ENCODE data around the gene LDLR.

LDLR gene

GRCh38 chr19:11059511-11060358 is 29.5 kb upstream of the LDLR start:
- Histone ChIP-seq H3K9ac (no peak overlapping the region), H2AFZ (no peak overlapping the region), H3K4me2 (ENCODE audit: low read length) (no peak overlapping the region), H3K79me2 (no peaks in the 10 kb centered on the region), H3K9me3 (ENCODE audit: control insufficient read depth, low read length) (no peaks in the 10 kb centered on the region), H3K4me3 (ENCODE audit: low read depth, low read length) (no peak overlapping the region), H3K27ac (no peak overlapping the region), H3K27me3 (ENCODE audit: control insufficient read depth, insufficient read depth, low read length) (no peaks in the 10 kb centered on the region), H3K4me1 (no peaks in the 10 kb centered on the region), H3K36me3 (ENCODE audit: control insufficient read depth, insufficient read depth, low read length) (no peaks in the 10 kb centered on the region)
- no peak for TF ChIP-seq CTCF (IDR thresholded peaks at IDR 0.05)

- Histone ChIP-seq H3K36me3 (ENCODE audit: control insufficient read depth, insufficient read depth, low read length) (no peaks in the 10 kb centered on the region), H3K4me2 (ENCODE audit: low read length) (no peak overlapping the region), H3K79me2 (no peaks in the 10 kb centered on the region), H2AFZ (no peak overlapping the region), H3K4me3 (ENCODE audit: low read depth, low read length) (no peak overlapping the region), H3K9ac (no peak overlapping the region), H3K4me1 (peaks cover 4% of the 10 kb centered on the region), H3K27me3 (ENCODE audit: control insufficient read depth, insufficient read depth, low read length) (no peaks in the 10 kb centered on the region), H3K9me3 (ENCODE audit: control insufficient read depth, low read length) (no peaks in the 10 kb centered on the region), H3K27ac (no peak overlapping the region)
- no peak for TF ChIP-seq CTCF (IDR thresholded peaks at IDR 0.05)
These were observed 27.3 kb upstream of the LDLR start for GRCh38 chr19:11061952-11062351.

- no peaks in the 10 kb centered on the region for H3K9me3 ChIP-seq (ENCODE audit: control insufficient read depth, low read length)
- no peak overlapping the region for H2AFZ ChIP-seq
- no peaks in the 10 kb centered on the region for H3K27me3 ChIP-seq (ENCODE audit: control insufficient read depth, insufficient read depth, low read length)
- H3K27ac ChIP-seq = no peak overlapping the region
- H3K4me2 ChIP-seq (ENCODE audit: low read length) = no peak overlapping the region
- H3K9ac ChIP-seq = no peak overlapping the region
- H3K79me2 ChIP-seq = no peaks in the 10 kb centered on the region
- H3K4me3 ChIP-seq (ENCODE audit: low read depth, low read length) = no peak overlapping the region
- TF ChIP-seq CTCF (IDR thresholded peaks at IDR 0.05) = no peak
- peaks cover 4% of the 10 kb centered on the region for H3K4me1 ChIP-seq
- H3K36me3 ChIP-seq (ENCODE audit: control insufficient read depth, insufficient read depth, low read length) = no peaks in the 10 kb centered on the region
These were observed 25.8 kb upstream of the LDLR start for GRCh38 chr19:11063434-11063833.

- H2AFZ ChIP-seq = peak overlapping the region; percentile 71
- TF ChIP-seq CTCF (IDR thresholded peaks at IDR 0.05) = no peak
- peaks cover 4% of the 10 kb centered on the region for H3K4me1 ChIP-seq
- no peaks in the 10 kb centered on the region for H3K36me3 ChIP-seq (ENCODE audit: control insufficient read depth, insufficient read depth, low read length)
- no peak overlapping the region for H3K4me2 ChIP-seq (ENCODE audit: low read length)
- no peaks in the 10 kb centered on the region for H3K27me3 ChIP-seq (ENCODE audit: control insufficient read depth, insufficient read depth, low read length)
- H3K79me2 ChIP-seq = no peaks in the 10 kb centered on the region
- no peaks in the 10 kb centered on the region for H3K9me3 ChIP-seq (ENCODE audit: control insufficient read depth, low read length)
- H3K27ac ChIP-seq = peak overlapping the region; percentile 86
- H3K4me3 ChIP-seq (ENCODE audit: low read depth, low read length) = no peak overlapping the region
- no peak overlapping the region for H3K9ac ChIP-seq
These were observed 24.4 kb upstream of the LDLR start for GRCh38 chr19:11064831-11065303.

- Histone ChIP-seq H3K36me3 (ENCODE audit: control insufficient read depth, insufficient read depth, low read length) (no peaks in the 10 kb centered on the region), H3K4me3 (ENCODE audit: low read depth, low read length) (no peak overlapping the region), H3K4me2 (ENCODE audit: low read length) (no peak overlapping the region), H3K9me3 (ENCODE audit: control insufficient read depth, low read length) (no peaks in the 10 kb centered on the region), H3K9ac (no peak overlapping the region), H3K4me1 (peaks cover 4% of the 10 kb centered on the region), H3K79me2 (no peaks in the 10 kb centered on the region), H3K27me3 (ENCODE audit: control insufficient read depth, insufficient read depth, low read length) (no peaks in the 10 kb centered on the region), H2AFZ (no peak overlapping the region), H3K27ac (no peak overlapping the region)
- no peak for TF ChIP-seq CTCF (IDR thresholded peaks at IDR 0.05)
These were observed 22.9 kb upstream of the LDLR start for GRCh38 chr19:11066326-11066725.

Data from parathyroid adenoma (tissue), 2 donors.